HFF-Myc (cell line): Measurements from ENCODE around the gene KCNQ4.

Experiments used
- DNase-seq: peaks from one replicate; pipeline ENCODE4 v3.0.0-alpha.2; 2011; ENCODE audit warnings: low read depth; ENCODE audit errors: extremely low read depth
- H3K4me3 ChIP-seq: replicated peaks from 2 replicates; pipeline ENCODE4 v1.5.1; 2011; ENCODE audit warnings: low read depth, mild to moderate bottlenecking, control low read depth, low read length
- CTCF ChIP-seq: IDR thresholded peaks from 2 replicates; pipeline ENCODE4 v1.5.1; 2012; ENCODE audit warnings: mild to moderate bottlenecking, low read depth, low read length, control low read depth; ENCODE audit errors: missing control alignments

The KCNQ4 gene

GRCh38 chr1:40802742-40803113 lies 19.1 kb downstream of the KCNQ4 start:
- no peak overlapping the region for H3K4me3 ChIP-seq
- TF ChIP-seq CTCF, result no peak
- no peak for DNase-seq

GRCh38 chr1:40803447-40803846 lies 19.9 kb downstream of the KCNQ4 start:
- H3K4me3 ChIP-seq, result no peak overlapping the region

GRCh38 chr1:40803902-40804301 lies 20.3 kb downstream of the KCNQ4 start:
- TF ChIP-seq CTCF, result no peak
- no peak overlapping the region for H3K4me3 ChIP-seq
- no peak for DNase-seq

More at GRCh38 chr1:40803447-40803846, 19.9 kb downstream of the KCNQ4 start:
- no peak for DNase-seq
- no peak for TF ChIP-seq CTCF

- no peak for TF ChIP-seq CTCF
- no peak for DNase-seq
Observed at GRCh38 chr1:40806240-40806639, 22.7 kb downstream of the KCNQ4 start.

GRCh38 chr1:40806731-40807695 lies 23.4 kb downstream of the KCNQ4 start:
- no peak overlapping the region for H3K4me3 ChIP-seq
- TF ChIP-seq CTCF, result no peak
- DNase-seq, result no peak

More at GRCh38 chr1:40806240-40806639, 22.7 kb downstream of the KCNQ4 start:
- H3K4me3 ChIP-seq, result no peak overlapping the region

- no peak for TF ChIP-seq CTCF
- no peak overlapping the region for H3K4me3 ChIP-seq
- no peak for DNase-seq
Observed at GRCh38 chr1:40808002-40808401, 24.4 kb downstream of the KCNQ4 start.
